ENCODE results near the gene PEMT. TPM values are rescaled to one million over a fixed set of nuclear protein-coding genes. Genes with fewer than 3 reads are reported as not detected.

Gene PEMT
- total and polyA plus RNA-seq, 2 experiments from 2014 or later, result 54.8 to 55.2 TPM

DNA sequence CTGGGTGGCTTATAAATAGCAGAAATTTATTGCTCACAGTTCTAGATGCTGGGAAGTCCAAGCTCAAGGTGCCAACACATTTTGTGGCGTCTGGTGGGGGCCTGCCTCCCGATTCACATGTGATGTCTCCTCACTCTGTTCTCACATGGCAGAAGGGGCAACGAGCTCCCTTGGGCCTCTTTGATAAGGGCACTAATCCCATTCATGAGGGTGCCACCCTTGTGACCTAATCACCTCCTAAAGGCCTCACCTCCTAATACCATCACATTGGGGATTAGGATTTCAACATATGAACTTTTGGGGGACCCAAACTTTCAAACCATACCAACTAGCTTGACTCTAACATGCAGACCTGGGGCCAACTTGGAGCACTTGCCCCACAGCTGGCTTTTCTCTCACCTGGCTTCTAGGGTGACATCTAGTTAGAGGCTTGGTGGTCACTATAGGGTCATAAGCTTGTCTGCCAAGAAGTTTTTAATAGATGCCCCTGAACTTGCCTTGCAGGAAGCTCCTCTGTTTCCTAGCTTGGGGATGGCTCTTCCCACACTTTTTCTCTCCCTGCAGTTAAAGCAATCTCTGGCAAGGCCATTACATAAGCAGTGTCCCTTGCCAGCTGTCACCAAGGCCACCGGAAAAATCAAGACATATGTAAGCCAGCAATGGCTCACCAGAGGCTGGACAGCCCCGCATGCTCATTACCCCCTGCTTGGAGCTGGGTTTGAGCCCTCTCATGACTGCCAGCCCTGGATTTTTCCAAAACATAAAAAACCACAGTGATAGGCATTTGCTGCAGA, 123.1 kb downstream of the PEMT start (continued):
- TF ChIP-seq, protein P1, sequence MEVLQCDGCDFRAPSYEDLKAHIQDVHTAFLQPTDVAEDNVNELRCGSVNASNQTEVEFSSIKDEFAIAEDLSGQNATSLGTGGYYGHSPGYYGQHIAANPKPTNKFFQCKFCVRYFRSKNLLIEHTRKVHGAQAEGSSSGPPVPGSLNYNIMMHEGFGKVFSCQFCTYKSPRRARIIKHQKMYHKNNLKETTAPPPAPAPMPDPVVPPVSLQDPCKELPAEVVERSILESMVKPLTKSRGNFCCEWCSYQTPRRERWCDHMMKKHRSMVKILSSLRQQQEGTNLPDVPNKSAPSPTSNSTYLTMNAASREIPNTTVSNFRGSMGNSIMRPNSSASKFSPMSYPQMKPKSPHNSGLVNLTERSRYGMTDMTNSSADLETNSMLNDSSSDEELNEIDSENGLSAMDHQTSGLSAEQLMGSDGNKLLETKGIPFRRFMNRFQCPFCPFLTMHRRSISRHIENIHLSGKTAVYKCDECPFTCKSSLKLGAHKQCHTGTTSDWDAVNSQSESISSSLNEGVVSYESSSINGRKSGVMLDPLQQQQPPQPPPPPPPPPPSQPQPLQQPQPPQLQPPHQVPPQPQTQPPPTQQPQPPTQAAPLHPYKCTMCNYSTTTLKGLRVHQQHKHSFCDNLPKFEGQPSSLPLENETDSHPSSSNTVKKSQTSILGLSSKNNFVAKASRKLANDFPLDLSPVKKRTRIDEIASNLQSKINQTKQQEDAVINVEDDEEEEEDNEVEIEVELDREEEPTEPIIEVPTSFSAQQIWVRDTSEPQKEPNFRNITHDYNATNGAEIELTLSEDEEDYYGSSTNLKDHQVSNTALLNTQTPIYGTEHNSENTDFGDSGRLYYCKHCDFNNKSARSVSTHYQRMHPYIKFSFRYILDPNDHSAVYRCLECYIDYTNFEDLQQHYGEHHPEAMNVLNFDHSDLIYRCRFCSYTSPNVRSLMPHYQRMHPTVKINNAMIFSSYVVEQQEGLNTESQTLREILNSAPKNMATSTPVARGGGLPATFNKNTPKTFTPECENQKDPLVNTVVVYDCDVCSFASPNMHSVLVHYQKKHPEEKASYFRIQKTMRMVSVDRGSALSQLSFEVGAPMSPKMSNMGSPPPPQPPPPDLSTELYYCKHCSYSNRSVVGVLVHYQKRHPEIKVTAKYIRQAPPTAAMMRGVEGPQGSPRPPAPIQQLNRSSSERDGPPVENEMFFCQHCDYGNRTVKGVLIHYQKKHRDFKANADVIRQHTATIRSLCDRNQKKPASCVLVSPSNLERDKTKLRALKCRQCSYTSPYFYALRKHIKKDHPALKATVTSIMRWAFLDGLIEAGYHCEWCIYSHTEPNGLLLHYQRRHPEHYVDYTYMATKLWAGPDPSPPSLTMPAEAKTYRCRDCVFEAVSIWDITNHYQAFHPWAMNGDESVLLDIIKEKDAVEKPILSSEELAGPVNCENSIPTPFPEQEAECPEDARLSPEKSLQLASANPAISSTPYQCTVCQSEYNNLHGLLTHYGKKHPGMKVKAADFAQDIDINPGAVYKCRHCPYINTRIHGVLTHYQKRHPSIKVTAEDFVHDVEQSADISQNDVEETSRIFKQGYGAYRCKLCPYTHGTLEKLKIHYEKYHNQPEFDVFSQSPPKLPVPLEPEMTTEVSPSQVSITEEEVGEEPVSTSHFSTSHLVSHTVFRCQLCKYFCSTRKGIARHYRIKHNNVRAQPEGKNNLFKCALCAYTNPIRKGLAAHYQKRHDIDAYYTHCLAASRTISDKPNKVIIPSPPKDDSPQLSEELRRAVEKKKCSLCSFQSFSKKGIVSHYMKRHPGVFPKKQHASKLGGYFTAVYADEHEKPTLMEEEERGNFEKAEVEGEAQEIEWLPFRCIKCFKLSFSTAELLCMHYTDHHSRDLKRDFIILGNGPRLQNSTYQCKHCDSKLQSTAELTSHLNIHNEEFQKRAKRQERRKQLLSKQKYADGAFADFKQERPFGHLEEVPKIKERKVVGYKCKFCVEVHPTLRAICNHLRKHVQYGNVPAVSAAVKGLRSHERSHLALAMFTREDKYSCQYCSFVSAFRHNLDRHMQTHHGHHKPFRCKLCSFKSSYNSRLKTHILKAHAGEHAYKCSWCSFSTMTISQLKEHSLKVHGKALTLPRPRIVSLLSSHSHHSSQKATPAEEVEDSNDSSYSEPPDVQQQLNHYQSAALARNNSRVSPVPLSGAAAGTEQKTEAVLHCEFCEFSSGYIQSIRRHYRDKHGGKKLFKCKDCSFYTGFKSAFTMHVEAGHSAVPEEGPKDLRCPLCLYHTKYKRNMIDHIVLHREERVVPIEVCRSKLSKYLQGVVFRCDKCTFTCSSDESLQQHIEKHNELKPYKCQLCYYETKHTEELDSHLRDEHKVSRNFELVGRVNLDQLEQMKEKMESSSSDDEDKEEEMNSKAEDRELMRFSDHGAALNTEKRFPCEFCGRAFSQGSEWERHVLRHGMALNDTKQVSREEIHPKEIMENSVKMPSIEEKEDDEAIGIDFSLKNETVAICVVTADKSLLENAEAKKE (CRISPR knock-in tag; IDR thresholded peaks at IDR 0.05), result no peak

DNA sequence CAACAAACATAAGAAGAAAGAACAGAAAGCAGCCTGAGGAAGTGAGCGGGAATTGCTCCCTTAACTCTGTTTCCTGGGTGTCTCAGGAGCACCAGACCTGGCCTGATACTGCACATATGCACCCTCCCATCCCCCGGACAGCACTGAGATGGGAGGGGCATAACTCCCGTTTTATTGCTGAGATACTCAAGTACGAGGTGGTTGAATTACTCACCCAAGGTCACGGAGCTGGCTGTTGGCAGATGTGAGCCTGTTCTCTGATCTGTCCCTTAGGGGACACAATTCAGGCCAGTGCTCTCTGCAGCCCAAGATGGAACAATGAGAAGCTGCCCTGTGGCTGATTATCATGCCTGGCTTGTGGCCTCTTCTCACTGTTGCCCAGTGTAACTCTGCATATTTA, 123.8 kb downstream of the PEMT start:
- H3K4me3 Mint-ChIP-seq, result no peak overlapping the region

More for the DNA sequence above, 123.8 kb downstream of the PEMT start:
- no peak for TF ChIP-seq JUNB (IDR thresholded peaks at IDR 0.05; ENCODE audit: unreplicated experiment)
- no peak for TF ChIP-seq ZNF331 (CRISPR knock-in tag; IDR thresholded peaks at IDR 0.05; ENCODE audit: low read depth)
- TF ChIP-seq EZH2phosphoT487 (IDR thresholded peaks at IDR 0.05; ENCODE audit: unreplicated experiment), result no peak
- TF ChIP-seq EZH2 (IDR thresholded peaks at IDR 0.05; ENCODE audit: low read depth, unreplicated experiment), result no peak
- TF ChIP-seq, protein P2, sequence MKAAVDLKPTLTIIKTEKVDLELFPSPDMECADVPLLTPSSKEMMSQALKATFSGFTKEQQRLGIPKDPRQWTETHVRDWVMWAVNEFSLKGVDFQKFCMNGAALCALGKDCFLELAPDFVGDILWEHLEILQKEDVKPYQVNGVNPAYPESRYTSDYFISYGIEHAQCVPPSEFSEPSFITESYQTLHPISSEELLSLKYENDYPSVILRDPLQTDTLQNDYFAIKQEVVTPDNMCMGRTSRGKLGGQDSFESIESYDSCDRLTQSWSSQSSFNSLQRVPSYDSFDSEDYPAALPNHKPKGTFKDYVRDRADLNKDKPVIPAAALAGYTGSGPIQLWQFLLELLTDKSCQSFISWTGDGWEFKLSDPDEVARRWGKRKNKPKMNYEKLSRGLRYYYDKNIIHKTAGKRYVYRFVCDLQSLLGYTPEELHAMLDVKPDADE (IDR thresholded peaks at IDR 0.05), result no peak
- no peaks in the 10 kb centered on the region for H3K36me3 ChIP-seq (ENCODE audit: insufficient read depth)
- H3K27ac ChIP-seq (ENCODE audit: low read depth), result no peak overlapping the region
- DNase-seq (ENCODE audit: low spot score) (no peak), ATAC-seq (no peak)
- Mint-ChIP-seq H3K9me3 (no peaks in the 10 kb centered on the region), H3K27ac (no peak overlapping the region), H3K36me3 (ENCODE audit: low read depth) (no peaks in the 10 kb centered on the region), H3K4me1 (no peaks in the 10 kb centered on the region), H3K27me3 (ENCODE audit: insufficient read depth, low read depth, poor library complexity) (peaks cover 6% of the 10 kb centered on the region)
- H3K4me2 ChIP-seq, result no peak overlapping the region
- H3K27me3 ChIP-seq (ENCODE audit: insufficient read depth), result no peaks in the 10 kb centered on the region
- no peaks in the 10 kb centered on the region for H3K9me2 ChIP-seq (ENCODE audit: insufficient read depth)
- no peak overlapping the region for H2AFZ ChIP-seq
- no peaks in the 10 kb centered on the region for H3K4me1 ChIP-seq (ENCODE audit: insufficient read depth)
- H3K4me3 ChIP-seq, result no peak overlapping the region
- H4K20me1 ChIP-seq (replicated peaks; ENCODE audit: insufficient read depth), result no peaks in the 10 kb centered on the region
- no peaks in the 10 kb centered on the region for H3K79me2 ChIP-seq (replicated peaks; ENCODE audit: insufficient read depth)
- no peaks in the 10 kb centered on the region for H3F3A ChIP-seq (replicated peaks; ENCODE audit: low read depth)
